AG08396 (cell line): ENCODE data around the gene HSFX2.
"Not testable (repeated sequence)": the region's sequence is repeated elsewhere in the genome, so short reads cannot be mapped to it uniquely, and the experiment has no call there.

Experiments used
- DNase-seq: peaks from one replicate; pipeline ENCODE4 v3.0.0; 2012; ENCODE audit warnings: low spot score, mixed read lengths

HSFX2 gene

GRCh38 chrX:149595214-149595613, at the start of gene HSFX2:
HSFX2 (minus strand) TSS chrX:149595314; CDS start chrX:149594700, 614 bp downstream.
- DNase-seq = not testable (repeated sequence)

- DNase-seq = no peak
Observed at GRCh38 chrX:149643496-149643895, 48.4 kb upstream of the HSFX2 start.

- DNase-seq = no peak
Observed at GRCh38 chrX:149641835-149642234, 46.7 kb upstream of the HSFX2 start.

GRCh38 chrX:149641432-149641831, 46.3 kb upstream of the HSFX2 start:
- no peak for DNase-seq

GRCh38 chrX:149639568-149639967, 44.5 kb upstream of the HSFX2 start:
- DNase-seq = no peak

- peak; percentile 26 for DNase-seq
Observed at GRCh38 chrX:149638860-149639259, 43.7 kb upstream of the HSFX2 start.

- no peak for DNase-seq
Observed at GRCh38 chrX:149633511-149633910, 38.4 kb upstream of the HSFX2 start.

- DNase-seq = peak; percentile 73
Observed at GRCh38 chrX:149631234-149632165, 36.4 kb upstream of the HSFX2 start, which contains the start of gene TMEM185A. TMEM185A (minus strand) TSS chrX:149631792; CDS start chrX:149631580, 212 bp downstream.

- DNase-seq = peak; percentile 45
Observed at GRCh38 chrX:149630681-149631233, 35.6 kb upstream of the HSFX2 start.

GRCh38 chrX:149629730-149630387, 34.7 kb upstream of the HSFX2 start:
- no peak for DNase-seq

- DNase-seq = no peak
Observed at GRCh38 chrX:149628768-149629167, 33.7 kb upstream of the HSFX2 start.

GRCh38 chrX:149628280-149628679, 33.2 kb upstream of the HSFX2 start:
- no peak for DNase-seq

- not testable (repeated sequence) for DNase-seq
Observed at GRCh38 chrX:149626829-149627228, 31.7 kb upstream of the HSFX2 start.

- DNase-seq = not testable (repeated sequence)
Observed at GRCh38 chrX:149619662-149620061, 24.5 kb upstream of the HSFX2 start.

GRCh38 chrX:149618871-149619270, 23.8 kb upstream of the HSFX2 start:
- DNase-seq = no peak

- DNase-seq = no peak
Observed at GRCh38 chrX:149611623-149612175, 16.6 kb upstream of the HSFX2 start.

- no peak for DNase-seq
Observed at GRCh38 chrX:149610511-149610910, 15.4 kb upstream of the HSFX2 start.

- DNase-seq = no peak
Observed at GRCh38 chrX:149607699-149608098, 12.6 kb upstream of the HSFX2 start.

- DNase-seq = not testable (repeated sequence)
Observed at GRCh38 chrX:149605248-149605885, 10.3 kb upstream of the HSFX2 start.

GRCh38 chrX:149598603-149599002, 3.5 kb upstream of the HSFX2 start:
- not testable (repeated sequence) for DNase-seq

GRCh38 chrX:149595943-149596342, 829 bp upstream of the HSFX2 start:
- DNase-seq = not testable (repeated sequence)

- DNase-seq = not testable (repeated sequence)
Observed at GRCh38 chrX:149590993-149591392, 4.1 kb downstream of the HSFX2 start.
